ENCODE results near the gene TRAPPC12.

The TRAPPC12 gene

GRCh38 chr2:3470856-3471737, 91.6 kb downstream of the TRAPPC12 start:
- no peak for DNase-seq

- DNase-seq = no peak
These were observed 92.8 kb downstream of the TRAPPC12 start for GRCh38 chr2:3472296-3472695.

GRCh38 chr2:3472966-3473365, 93.5 kb downstream of the TRAPPC12 start:
- DNase-seq = no peak

- DNase-seq = no peak
These were observed 96.3 kb downstream of the TRAPPC12 start for GRCh38 chr2:3475771-3476170.

- DNase-seq = no peak
These were observed 97.0 kb downstream of the TRAPPC12 start for GRCh38 chr2:3476321-3476984.

- DNase-seq = no peak
These were observed 97.5 kb downstream of the TRAPPC12 start for GRCh38 chr2:3476985-3477327.

- DNase-seq = no peak
These were observed 99.4 kb downstream of the TRAPPC12 start for GRCh38 chr2:3478846-3479385.

GRCh38 chr2:3479430-3480320, 100.2 kb downstream of the TRAPPC12 start:
- no peak for DNase-seq

GRCh38 chr2:3480352-3481010, 101.0 kb downstream of the TRAPPC12 start:
- no peak for DNase-seq

GRCh38 chr2:3481011-3481400, 101.5 kb downstream of the TRAPPC12 start:
- DNase-seq = no peak

- no peak for DNase-seq
These were observed 102.4 kb downstream of the TRAPPC12 start for GRCh38 chr2:3481736-3482362.

GRCh38 chr2:3482363-3482821, 102.9 kb downstream of the TRAPPC12 start:
- DNase-seq = no peak

- no peak for DNase-seq
These were observed 103.9 kb downstream of the TRAPPC12 start for GRCh38 chr2:3483227-3483985.

GRCh38 chr2:3483986-3484960, 104.8 kb downstream of the TRAPPC12 start:
- DNase-seq = no peak

- DNase-seq = no peak
These were observed 105.7 kb downstream of the TRAPPC12 start for GRCh38 chr2:3485166-3485565.

- no peak for DNase-seq
These were observed 106.8 kb downstream of the TRAPPC12 start for GRCh38 chr2:3486047-3487027.

- no peak for DNase-seq
These were observed 107.5 kb downstream of the TRAPPC12 start for GRCh38 chr2:3487028-3487425.

GRCh38 chr2:3487432-3487831, 107.9 kb downstream of the TRAPPC12 start:
- DNase-seq = no peak
